Adrenal gland (tissue), 5 donors: ENCODE data around the gene PHOSPHO1.

ENCODE experiments used
- CTCF ChIP-seq, 6 experiments: fragments of 450-650 bp in 4 of 6; fragments of 200-600 bp in 2 of 6; sonication (generic) in 1 of 6; IDR thresholded peaks; 1 replicate in 5 of 6; 2 replicates in 1 of 6; pipeline versions ENCODE4 v1.5.1 to v1.8.0; 2016 to 2021; ENCODE audit warnings: antibody characterized with exemption in 6 of 6, mild to moderate bottlenecking in 2 of 6, moderate library complexity in 1 of 6
- POLR2A ChIP-seq, 2 donors: fragments of 450-650 bp; IDR thresholded peaks; one replicate each; pipeline ENCODE4 v1.6.1; 2017; ENCODE audit warnings: antibody characterized with exemption in 2 of 2, mild to moderate bottlenecking in 2 of 2, moderate library complexity in 1 of 2
- donor health status: DM: no; HTN: no; CAD: no.

- TF ChIP-seq CTCF (IDR thresholded peaks at IDR 0.05) (peak; percentile 60 to 76 (median 74)), POLR2A (IDR thresholded peaks at IDR 0.05) (no peak)
These were observed 6.9 kb downstream of the PHOSPHO1 start for GRCh38 chr17:49223517-49224197.
